ENCODE data around the gene TTC34. TPM values are rescaled to one million over a fixed set of nuclear protein-coding genes. Genes with fewer than 3 reads are reported as not detected.

TTC34 gene
- total RNA-seq, 6 experiments from 2014 or later, result 0.11 to 0.19 (median 0.16) TPM

DNA sequence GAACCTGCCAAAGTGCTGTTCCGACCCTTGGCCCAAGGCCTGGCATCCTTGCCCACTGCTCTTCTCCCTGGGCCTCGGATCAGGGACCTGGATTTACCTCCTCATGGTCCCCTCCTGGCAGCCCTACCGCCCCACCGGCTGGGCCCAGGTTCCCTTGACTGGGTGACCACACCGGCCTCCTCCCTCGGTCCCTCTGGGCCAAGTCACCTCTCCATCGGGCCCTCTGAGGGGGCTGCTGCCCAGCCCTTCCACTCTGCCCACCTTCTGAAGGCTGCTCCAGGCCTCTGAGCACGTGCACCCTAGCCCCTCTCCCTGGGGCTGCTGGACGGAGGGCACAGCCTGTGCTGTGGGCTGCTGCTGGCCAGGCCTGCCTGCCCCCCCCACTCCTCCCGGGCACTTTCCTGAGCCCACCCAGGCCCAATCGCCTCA lies 159.3 kb downstream of the TTC34 start:
- H3K9me3 Mint-ChIP-seq, result peaks cover 13% of the 10 kb centered on the region
- H3K4me1 Mint-ChIP-seq (ENCODE audit: low read depth), result no peaks in the 10 kb centered on the region
- TF ChIP-seq, protein P1, sequence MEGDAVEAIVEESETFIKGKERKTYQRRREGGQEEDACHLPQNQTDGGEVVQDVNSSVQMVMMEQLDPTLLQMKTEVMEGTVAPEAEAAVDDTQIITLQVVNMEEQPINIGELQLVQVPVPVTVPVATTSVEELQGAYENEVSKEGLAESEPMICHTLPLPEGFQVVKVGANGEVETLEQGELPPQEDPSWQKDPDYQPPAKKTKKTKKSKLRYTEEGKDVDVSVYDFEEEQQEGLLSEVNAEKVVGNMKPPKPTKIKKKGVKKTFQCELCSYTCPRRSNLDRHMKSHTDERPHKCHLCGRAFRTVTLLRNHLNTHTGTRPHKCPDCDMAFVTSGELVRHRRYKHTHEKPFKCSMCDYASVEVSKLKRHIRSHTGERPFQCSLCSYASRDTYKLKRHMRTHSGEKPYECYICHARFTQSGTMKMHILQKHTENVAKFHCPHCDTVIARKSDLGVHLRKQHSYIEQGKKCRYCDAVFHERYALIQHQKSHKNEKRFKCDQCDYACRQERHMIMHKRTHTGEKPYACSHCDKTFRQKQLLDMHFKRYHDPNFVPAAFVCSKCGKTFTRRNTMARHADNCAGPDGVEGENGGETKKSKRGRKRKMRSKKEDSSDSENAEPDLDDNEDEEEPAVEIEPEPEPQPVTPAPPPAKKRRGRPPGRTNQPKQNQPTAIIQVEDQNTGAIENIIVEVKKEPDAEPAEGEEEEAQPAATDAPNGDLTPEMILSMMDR (IDR thresholded peaks at IDR 0.05), result no peak
- no peak for DNase-seq
- peaks cover 8% of the 10 kb centered on the region for H3K36me3 Mint-ChIP-seq (ENCODE audit: low read depth)
- peak overlapping the region; percentile 91 for H3K4me3 Mint-ChIP-seq
- peak overlapping the region; percentile 53; the same call in 1 of the 2 replicates for H3K27ac Mint-ChIP-seq
- peaks cover 5% of the 10 kb centered on the region; the same call in 1 of the 2 replicates for H3K27me3 Mint-ChIP-seq (ENCODE audit: insufficient read depth)

DNA sequence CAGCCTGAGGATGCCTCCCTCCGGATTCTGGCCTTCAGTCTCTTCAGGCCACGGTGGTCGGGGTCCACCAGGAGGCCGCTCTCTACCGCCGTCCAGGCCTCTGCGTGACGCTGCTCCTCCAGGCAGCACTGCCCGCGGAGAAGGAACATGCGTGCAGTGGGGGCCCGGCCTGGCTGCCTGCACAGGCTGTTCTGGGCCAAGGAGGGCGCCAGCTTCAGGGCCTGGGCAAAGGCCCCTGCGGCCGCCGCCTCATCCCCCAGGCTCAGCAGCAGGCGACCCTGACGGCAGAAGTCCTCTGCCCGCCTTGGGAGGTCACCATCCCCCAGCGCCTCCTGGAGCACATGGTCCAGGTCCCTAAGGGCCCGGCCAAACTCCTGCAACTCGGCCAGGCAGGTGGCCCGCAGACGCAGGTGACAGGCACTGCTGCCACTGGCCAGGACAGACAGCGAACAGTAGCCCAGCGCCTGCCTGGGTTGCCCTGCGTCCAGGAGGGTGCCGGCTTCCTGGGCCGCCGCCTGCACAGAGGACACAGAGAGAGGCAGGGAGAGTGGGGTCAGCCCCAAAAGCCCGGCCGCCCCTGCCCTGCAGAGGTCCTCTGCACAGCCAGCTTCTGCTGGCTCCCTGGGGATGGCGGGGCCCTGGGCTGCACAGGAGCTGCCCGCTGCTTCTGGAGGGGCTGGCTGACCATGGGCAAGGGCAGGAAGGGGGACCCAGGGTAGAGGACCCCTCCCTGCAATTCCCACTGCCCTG lies 159.9 kb downstream of the TTC34 start:
- Mint-ChIP-seq H3K27me3 (ENCODE audit: insufficient read depth) (peaks cover 5% of the 10 kb centered on the region; the same call in 1 of the 2 replicates), H3K4me1 (ENCODE audit: low read depth) (no peaks in the 10 kb centered on the region), H3K36me3 (ENCODE audit: low read depth) (peaks cover 7% of the 10 kb centered on the region), H3K4me3 (peak overlapping the region; percentile 91; the same call in 1 of the 2 replicates), H3K9me3 (peaks cover 13% of the 10 kb centered on the region), H3K27ac (no peak overlapping the region)
- DNase-seq, result no peak
- TF ChIP-seq, protein P1 (IDR thresholded peaks at IDR 0.05), result 0 out of 2 replicates have a peak, but pooled peaks have one; percentile 18

- Mint-ChIP-seq H3K9me3 (peaks cover 17% of the 10 kb centered on the region), H3K27me3 (ENCODE audit: insufficient read depth) (peaks cover 5% of the 10 kb centered on the region), H3K36me3 (ENCODE audit: low read depth) (peaks cover 11% of the 10 kb centered on the region), H3K4me3 (no peak overlapping the region), H3K27ac (no peak overlapping the region), H3K4me1 (ENCODE audit: low read depth) (no peaks in the 10 kb centered on the region)
- no peak for DNase-seq
- TF ChIP-seq, protein P1 (IDR thresholded peaks at IDR 0.05), result no peak
These were observed 160.9 kb downstream of the TTC34 start for GRCh38 chr1:2640626-2641025.

DNA sequence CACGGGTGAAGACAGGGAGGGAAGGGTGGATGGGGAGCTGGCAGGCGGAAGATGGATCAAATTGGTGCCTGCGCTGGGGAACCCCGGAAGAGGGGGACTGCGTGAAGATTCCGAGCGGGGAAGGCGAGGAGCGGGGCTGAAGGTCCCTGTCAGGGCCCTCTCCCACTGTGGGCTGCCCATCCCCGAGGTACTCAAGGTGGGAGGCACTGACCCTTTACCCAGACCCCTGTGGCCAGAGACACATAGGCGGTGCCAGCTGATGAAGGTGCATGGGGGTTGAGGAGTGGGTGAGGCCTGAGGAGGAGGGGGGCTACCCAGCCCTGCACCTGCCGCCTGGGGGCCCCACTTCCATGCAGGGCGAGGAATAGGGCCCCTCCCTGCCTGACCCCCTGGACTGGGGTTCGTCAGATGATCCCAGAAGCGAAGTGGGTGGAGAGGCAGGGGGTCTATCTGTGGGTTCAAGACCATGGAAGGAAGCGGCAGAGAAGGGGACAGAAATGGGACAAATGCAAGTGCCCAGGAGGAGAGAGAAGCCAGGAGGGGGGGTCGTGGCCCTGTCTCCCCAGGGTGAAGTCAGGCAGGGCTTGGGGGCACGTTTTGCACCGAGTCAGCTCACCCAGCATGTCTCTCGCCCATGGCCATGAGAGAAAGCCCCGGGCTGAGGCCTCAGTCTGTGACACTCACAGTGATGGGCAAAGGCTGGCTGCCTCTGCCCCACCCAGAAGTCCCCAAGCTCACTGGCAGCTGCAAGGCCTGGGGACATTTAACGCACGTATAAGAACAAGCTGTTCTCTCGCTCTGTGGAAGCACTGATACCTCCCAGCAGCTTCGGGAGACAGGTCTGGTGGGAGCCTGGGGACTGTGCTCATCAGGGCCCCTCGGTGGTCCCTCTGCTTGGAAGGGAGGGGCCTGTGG lies 161.6 kb downstream of the TTC34 start:
- Mint-ChIP-seq H3K27me3 (ENCODE audit: insufficient read depth) (peaks cover 7% of the 10 kb centered on the region), H3K4me3 (no peak overlapping the region)

DNA sequence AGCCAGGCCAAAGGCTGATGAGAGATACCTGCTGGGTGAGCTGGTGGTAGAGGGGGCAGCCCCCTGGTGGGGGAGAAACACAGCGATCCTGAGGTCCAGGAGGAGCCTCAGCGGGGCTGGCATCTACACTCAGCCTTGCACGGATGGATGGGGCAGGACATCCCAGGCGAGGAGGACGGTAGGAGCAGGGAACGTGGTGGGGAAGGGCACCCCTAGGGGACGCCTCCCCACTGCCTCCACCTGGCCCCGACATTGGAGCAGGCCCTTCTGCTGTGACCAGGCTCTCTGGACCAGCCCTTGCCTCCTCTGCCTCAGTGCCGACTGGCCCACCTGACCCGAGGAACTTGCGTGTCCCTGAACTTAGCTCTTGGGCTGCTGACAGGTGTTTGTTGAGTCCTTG lies 162.3 kb downstream of the TTC34 start:
- DNase-seq, result no peak
- no peaks in the 10 kb centered on the region for H3K4me1 Mint-ChIP-seq (ENCODE audit: low read depth)
- H3K4me3 Mint-ChIP-seq, result no peak overlapping the region

More for the DNA sequence above, 161.6 kb downstream of the TTC34 start:
- TF ChIP-seq, protein P1 (IDR thresholded peaks at IDR 0.05), result no peak
- Mint-ChIP-seq H3K36me3 (ENCODE audit: low read depth) (peaks cover 11% of the 10 kb centered on the region), H3K27ac (no peak overlapping the region), H3K4me1 (ENCODE audit: low read depth) (no peaks in the 10 kb centered on the region), H3K9me3 (peaks cover 17% of the 10 kb centered on the region)
- no peak for DNase-seq

More for the DNA sequence above, 162.3 kb downstream of the TTC34 start:
- TF ChIP-seq, protein P1 (IDR thresholded peaks at IDR 0.05), result no peak
- peaks cover 7% of the 10 kb centered on the region for H3K27me3 Mint-ChIP-seq (ENCODE audit: insufficient read depth)
- peaks cover 11% of the 10 kb centered on the region for H3K36me3 Mint-ChIP-seq (ENCODE audit: low read depth)
- no peak overlapping the region for H3K27ac Mint-ChIP-seq
- H3K9me3 Mint-ChIP-seq, result peaks cover 17% of the 10 kb centered on the region
